Fibroblast of villous mesenchyme (primary cell): ENCODE results near the gene WIF1. TPM values are rescaled to one million over a fixed set of nuclear protein-coding genes. Genes with fewer than 3 reads are reported as not detected.

Experiments
- DNase-seq: peaks from one replicate; pipeline ENCODE4 v3.0.0-alpha.2; 2010; ENCODE audit warnings: low read depth
- H3K4me3 ChIP-seq: 2 replicates; pipeline ENCODE4 v1.5.1; 2011; ENCODE audit warnings: low read depth, mild to moderate bottlenecking, low read length
- total RNA-seq: library from RNA; depleted of rRNA; stranded (reverse); fragments of >200 nt; gene quantifications from 2 replicates; pipeline ENCODE4 v1.2.3, GENCODE V29; 2012
- TF ChIP-seq, protein P1 (sequence below): IDR thresholded peaks from 2 replicates; pipeline ENCODE4 v1.5.1; 2012; ENCODE audit warnings: low read depth, mild to moderate bottlenecking, low read length; ENCODE audit not compliant: insufficient read depth

Gene WIF1
- total RNA-seq, 1 donor, result not detected

DNA sequence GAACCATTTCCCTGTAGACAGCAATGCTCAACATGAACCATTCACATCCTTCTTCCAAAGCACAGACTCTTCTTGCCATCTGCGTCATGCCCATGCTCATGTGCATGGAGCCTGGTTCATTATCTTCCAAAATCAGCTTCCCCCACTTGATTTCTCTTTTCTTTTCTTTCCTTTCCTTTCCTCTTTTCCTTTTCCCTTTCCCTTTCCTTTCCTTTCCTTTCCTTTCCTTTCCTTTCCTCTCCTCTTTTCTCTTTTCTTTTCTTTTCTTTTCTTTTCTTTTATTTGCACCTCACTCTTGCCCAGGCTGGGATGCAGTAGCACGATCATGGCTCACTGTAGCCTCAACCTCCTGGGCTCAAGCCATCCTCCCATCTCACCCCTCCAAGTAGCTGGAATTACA is 37.5 kb downstream of the WIF1 start:
- TF ChIP-seq, protein P1, sequence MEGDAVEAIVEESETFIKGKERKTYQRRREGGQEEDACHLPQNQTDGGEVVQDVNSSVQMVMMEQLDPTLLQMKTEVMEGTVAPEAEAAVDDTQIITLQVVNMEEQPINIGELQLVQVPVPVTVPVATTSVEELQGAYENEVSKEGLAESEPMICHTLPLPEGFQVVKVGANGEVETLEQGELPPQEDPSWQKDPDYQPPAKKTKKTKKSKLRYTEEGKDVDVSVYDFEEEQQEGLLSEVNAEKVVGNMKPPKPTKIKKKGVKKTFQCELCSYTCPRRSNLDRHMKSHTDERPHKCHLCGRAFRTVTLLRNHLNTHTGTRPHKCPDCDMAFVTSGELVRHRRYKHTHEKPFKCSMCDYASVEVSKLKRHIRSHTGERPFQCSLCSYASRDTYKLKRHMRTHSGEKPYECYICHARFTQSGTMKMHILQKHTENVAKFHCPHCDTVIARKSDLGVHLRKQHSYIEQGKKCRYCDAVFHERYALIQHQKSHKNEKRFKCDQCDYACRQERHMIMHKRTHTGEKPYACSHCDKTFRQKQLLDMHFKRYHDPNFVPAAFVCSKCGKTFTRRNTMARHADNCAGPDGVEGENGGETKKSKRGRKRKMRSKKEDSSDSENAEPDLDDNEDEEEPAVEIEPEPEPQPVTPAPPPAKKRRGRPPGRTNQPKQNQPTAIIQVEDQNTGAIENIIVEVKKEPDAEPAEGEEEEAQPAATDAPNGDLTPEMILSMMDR, result no peak
- H3K4me3 ChIP-seq, result no peak overlapping the region
- DNase-seq, result no peak

- DNase-seq, result no peak
- TF ChIP-seq, protein P1, result no peak
- H3K4me3 ChIP-seq, result no peak overlapping the region
Observed at GRCh38 chr12:65082406-65082805, 38.7 kb downstream of the WIF1 start.

DNA sequence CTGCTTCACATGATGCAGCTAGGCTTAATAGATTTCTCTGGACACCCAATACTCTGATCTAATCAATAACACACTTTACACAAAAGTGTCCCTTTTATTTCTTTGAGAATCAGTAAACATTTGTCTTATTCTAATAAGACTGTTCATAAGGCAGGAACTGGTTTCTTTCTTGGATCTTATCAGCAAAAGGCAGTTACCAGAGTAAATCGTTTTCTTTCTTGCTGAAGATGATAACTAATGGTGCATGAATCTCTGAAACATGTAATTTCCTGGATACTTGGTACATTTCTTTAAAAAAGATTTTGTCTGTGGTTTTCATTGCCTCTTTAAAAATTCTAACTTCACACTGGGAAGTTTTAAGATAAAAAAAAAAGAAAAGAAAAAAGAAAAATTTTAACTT is 39.6 kb downstream of the WIF1 start:
- TF ChIP-seq, protein P1, result no peak
- no peak overlapping the region for H3K4me3 ChIP-seq
- no peak for DNase-seq

DNA sequence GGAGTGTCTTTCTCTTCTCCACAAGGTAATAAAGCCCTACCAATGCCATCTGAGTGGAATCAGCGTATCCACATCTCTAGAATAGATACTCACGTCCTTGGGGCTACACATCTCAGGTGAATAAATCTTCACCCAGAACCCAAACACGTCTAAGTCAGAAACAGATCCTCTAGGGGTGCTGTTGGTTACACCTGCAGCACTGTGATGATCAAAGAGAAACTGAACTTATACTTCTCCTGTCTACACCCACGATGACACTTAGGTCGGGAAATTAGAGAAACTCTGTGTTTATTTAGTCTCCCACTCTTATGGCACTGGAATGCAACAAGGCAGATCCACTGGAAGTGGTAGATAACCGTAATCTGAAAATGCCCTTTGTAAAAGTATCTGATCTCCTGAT is 46.2 kb downstream of the WIF1 start:
- no peak for DNase-seq
- H3K4me3 ChIP-seq, result no peak overlapping the region
- TF ChIP-seq, protein P1, result no peak

DNA sequence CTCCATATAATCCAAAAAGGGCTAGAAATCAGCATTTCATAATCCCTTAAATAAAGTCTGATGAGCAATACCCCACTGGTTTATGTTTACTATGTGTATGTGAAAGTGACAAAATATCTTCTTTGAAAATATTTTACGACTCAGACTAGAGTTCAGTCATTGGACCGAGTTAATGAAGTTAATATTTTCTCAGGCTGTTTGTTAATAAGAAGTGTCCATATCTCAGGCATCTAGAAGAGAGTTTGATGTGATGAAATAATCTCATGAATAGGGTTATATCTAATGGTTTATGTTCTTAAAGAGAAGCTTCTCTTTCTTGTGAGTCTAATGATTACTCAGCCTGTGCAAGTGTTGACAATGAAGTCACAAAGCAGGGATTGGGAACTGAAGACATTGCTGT is 51.8 kb downstream of the WIF1 start:
- no peak overlapping the region for H3K4me3 ChIP-seq
- DNase-seq, result no peak
- TF ChIP-seq, protein P1, result no peak

- TF ChIP-seq, protein P1, result no peak
- DNase-seq, result no peak
Observed at GRCh38 chr12:65067383-65067782, 53.7 kb downstream of the WIF1 start.

DNA sequence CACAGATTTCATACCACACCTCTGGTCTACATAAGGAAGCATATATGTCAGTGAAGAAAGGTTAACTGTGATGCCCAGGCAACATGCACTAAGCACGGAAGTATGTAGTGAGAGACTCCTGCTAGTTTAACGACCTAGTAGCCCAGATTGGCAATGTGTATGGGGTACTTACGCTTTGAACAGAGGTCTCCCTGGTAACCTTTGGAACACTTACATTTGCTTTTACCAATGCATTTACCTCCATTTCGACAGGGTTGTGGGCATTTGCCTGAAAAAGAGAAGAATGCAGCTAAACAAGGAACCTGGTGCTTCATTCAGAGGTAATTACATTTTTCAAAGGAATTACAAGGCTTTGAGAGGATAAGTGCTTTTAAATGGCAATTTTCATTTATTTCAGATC is 65.2 kb downstream of the WIF1 start:
- TF ChIP-seq, protein P1, result no peak
- DNase-seq, result no peak
- no peak overlapping the region for H3K4me3 ChIP-seq

More at GRCh38 chr12:65067383-65067782, 53.7 kb downstream of the WIF1 start:
- no peak overlapping the region for H3K4me3 ChIP-seq
